ENCODE data around the gene MITF. TPM values are rescaled to one million over a fixed set of nuclear protein-coding genes. Genes with fewer than 3 reads are reported as not detected.

Gene MITF
- total and polyA plus RNA-seq, 2 experiments from 2014 or later: 73.2 to 99.9 TPM

DNA sequence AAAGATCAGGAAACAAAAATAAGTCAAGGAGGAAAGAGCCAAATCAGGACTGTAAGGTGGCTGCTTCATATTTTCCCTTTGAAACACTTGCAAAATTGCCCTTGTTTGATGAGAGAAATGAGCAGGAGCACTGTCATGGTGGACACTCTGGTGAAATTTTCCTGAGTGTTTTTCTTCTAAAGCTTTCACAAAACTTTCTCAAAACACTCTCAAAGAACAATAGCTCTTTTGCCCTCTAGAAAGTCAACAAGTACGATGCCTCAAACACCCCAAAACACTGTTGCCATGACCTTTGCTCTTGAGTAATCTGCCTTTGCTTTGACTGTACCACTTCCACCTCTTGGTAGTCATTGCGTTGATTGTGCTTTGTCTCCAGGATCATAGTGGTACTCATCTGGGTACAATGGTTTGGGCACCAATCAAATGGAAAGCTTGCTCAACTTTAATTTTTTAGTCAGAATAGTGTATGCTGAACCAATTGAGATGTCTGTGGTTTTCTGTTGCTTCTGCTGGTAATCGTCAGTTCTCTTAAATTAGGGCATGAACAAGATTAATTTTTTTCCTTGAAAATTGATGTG is 13.2 kb upstream of the MITF start:
- no peaks in the 10 kb centered on the region for H3K9me3 ChIP-seq (ENCODE audit: low read depth)
- no peaks in the 10 kb centered on the region for H3K36me3 ChIP-seq
- H3K27me3 ChIP-seq: no peaks in the 10 kb centered on the region
- DNase-seq (ENCODE audit: low read depth in 1 of 2, low spot score in 1 of 2): no peak
- no peak for TF ChIP-seq CTCF (IDR thresholded peaks at IDR 0.05; ENCODE audit: low read depth, low read length)
- H3K4me1 ChIP-seq (ENCODE audit: low read depth): peaks cover 42% of the 10 kb centered on the region
- H3K27ac ChIP-seq: peak overlapping the region; percentile 94
- H3K4me3 ChIP-seq: no peak overlapping the region

- Histone ChIP-seq H3K36me3 (no peaks in the 10 kb centered on the region), H3K4me1 (ENCODE audit: low read depth) (peaks cover 32% of the 10 kb centered on the region), H3K9me3 (ENCODE audit: low read depth) (no peaks in the 10 kb centered on the region), H3K4me3 (no peak overlapping the region), H3K27ac (no peak overlapping the region), H3K27me3 (peaks cover 3% of the 10 kb centered on the region)
- no peak for TF ChIP-seq CTCF (IDR thresholded peaks at IDR 0.05; ENCODE audit: low read depth, low read length)
- DNase-seq (ENCODE audit: low read depth in 1 of 2, low spot score in 1 of 2): no peak
Observed at GRCh38 chr3:69729147-69729919, 9.9 kb upstream of the MITF start.

DNA sequence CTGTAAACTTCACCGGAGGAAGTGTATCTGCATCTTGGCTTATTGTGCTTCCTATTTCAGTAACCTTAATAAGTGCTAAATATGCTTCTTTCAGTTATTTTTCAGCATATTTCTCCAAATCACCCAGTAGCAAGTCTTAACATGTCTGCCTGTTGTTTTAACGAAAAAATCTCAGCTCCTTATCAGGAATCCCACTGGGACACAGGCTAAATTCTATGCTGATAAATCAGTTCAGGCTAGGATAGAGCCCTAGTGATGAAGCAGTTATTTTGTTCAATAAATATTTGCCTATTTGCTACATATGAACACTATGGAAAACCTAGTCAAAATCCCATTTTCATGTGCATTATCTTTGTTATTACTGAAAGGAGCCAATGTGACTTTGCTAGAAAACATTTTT is 8.2 kb upstream of the MITF start:
- Histone ChIP-seq H3K27me3 (peaks cover 5% of the 10 kb centered on the region), H3K4me3 (no peak overlapping the region), H3K4me1 (ENCODE audit: low read depth) (peaks cover 15% of the 10 kb centered on the region), H3K36me3 (no peaks in the 10 kb centered on the region), H3K27ac (peak overlapping the region; percentile 27), H3K9me3 (ENCODE audit: low read depth) (no peaks in the 10 kb centered on the region)
- DNase-seq (ENCODE audit: low read depth in 1 of 2, low spot score in 1 of 2): no peak
- no peak for TF ChIP-seq CTCF (IDR thresholded peaks at IDR 0.05; ENCODE audit: low read depth, low read length)

- H3K9me3 ChIP-seq (ENCODE audit: low read depth): no peaks in the 10 kb centered on the region
- no peak overlapping the region for H3K27ac ChIP-seq
- no peak for DNase-seq (ENCODE audit: low read depth in 1 of 2, low spot score in 1 of 2)
- H3K4me1 ChIP-seq (ENCODE audit: low read depth): peaks cover 19% of the 10 kb centered on the region
- no peak overlapping the region for H3K4me3 ChIP-seq
- H3K27me3 ChIP-seq: peaks cover 5% of the 10 kb centered on the region
- H3K36me3 ChIP-seq: no peaks in the 10 kb centered on the region
- no peak for TF ChIP-seq CTCF (IDR thresholded peaks at IDR 0.05; ENCODE audit: low read depth, low read length)
Observed at GRCh38 chr3:69735893-69736292, 3.4 kb upstream of the MITF start.

GRCh38 chr3:69737392-69737791 is 1.9 kb upstream of the MITF start:
- no peak for TF ChIP-seq CTCF (IDR thresholded peaks at IDR 0.05; ENCODE audit: low read depth, low read length)
- H3K36me3 ChIP-seq: no peaks in the 10 kb centered on the region
- H3K9me3 ChIP-seq (ENCODE audit: low read depth): no peaks in the 10 kb centered on the region
- no peak for DNase-seq (ENCODE audit: low read depth in 1 of 2, low spot score in 1 of 2)
- no peak overlapping the region for H3K4me3 ChIP-seq
- peaks cover 29% of the 10 kb centered on the region for H3K4me1 ChIP-seq (ENCODE audit: low read depth)
- H3K27me3 ChIP-seq: peaks cover 5% of the 10 kb centered on the region
- peak overlapping the region; percentile 96 for H3K27ac ChIP-seq

Data from cardiac muscle cell (in vitro differentiated cells and primary cell).